GM20000 (cell line): ENCODE measurements around the gene ADCY5.

Experiments used
- DNase-seq: peaks from one replicate; pipeline ENCODE4 v3.0.0; 2012; ENCODE audit warnings: low spot score
- CTCF ChIP-seq: IDR thresholded peaks from 2 replicates; pipeline ENCODE4 v1.5.1; 2012; ENCODE audit warnings: mild to moderate bottlenecking, control low read depth; ENCODE audit errors: extremely low read depth, missing control alignments

Gene ADCY5

GRCh38 chr3:123283657-123284398, 165.1 kb downstream of the ADCY5 start:
- no peak for TF ChIP-seq CTCF
- no peak for DNase-seq

GRCh38 chr3:123283074-123283473, 165.8 kb downstream of the ADCY5 start:
- TF ChIP-seq CTCF: no peak
- no peak for DNase-seq

- TF ChIP-seq CTCF: no peak
- no peak for DNase-seq
These were observed 166.4 kb downstream of the ADCY5 start for GRCh38 chr3:123282461-123282860.

GRCh38 chr3:123281929-123282328, 167.0 kb downstream of the ADCY5 start:
- DNase-seq: no peak
- TF ChIP-seq CTCF: no peak

GRCh38 chr3:123281406-123281805, 167.5 kb downstream of the ADCY5 start:
- DNase-seq: no peak
- no peak for TF ChIP-seq CTCF

GRCh38 chr3:123279121-123279520, 169.8 kb downstream of the ADCY5 start:
- no peak for TF ChIP-seq CTCF
- DNase-seq: no peak

- TF ChIP-seq CTCF: no peak
- DNase-seq: no peak
These were observed 170.4 kb downstream of the ADCY5 start for GRCh38 chr3:123278446-123278845.
